Mesenchymal stem cell (in vitro differentiated cells and primary cell): ENCODE results near the gene LST1.

ENCODE experiments used
- DNase-seq: peaks from one replicate; pipeline ENCODE4 v3.0.0-alpha.2; 2013
- H2AFZ ChIP-seq: one replicate; pipeline ENCODE4 v1.6.1; 2013; ENCODE audit warnings: low read depth, mild to moderate bottlenecking, control low read depth, inconsistent platforms, low read length, moderate library complexity
- H2AK5ac ChIP-seq: 2 replicates; pipeline ENCODE4 v1.6.1; 2013; ENCODE audit warnings: low read length, moderate library complexity, mild to moderate bottlenecking, inconsistent platforms; ENCODE audit not compliant: severe bottlenecking
- H2BK120ac ChIP-seq: one replicate; pipeline ENCODE4 v1.6.1; 2013; ENCODE audit warnings: low read depth, mild to moderate bottlenecking, inconsistent platforms, low read length, moderate library complexity
- H2BK12ac ChIP-seq, 2 experiments: one replicate each; pipeline ENCODE4 v1.6.1; 2013; ENCODE audit warnings: inconsistent platforms in 2 of 2, low read length in 2 of 2, mild to moderate bottlenecking in 2 of 2, moderate library complexity in 2 of 2, control low read depth in 1 of 2
- H2BK15ac ChIP-seq: one replicate; pipeline ENCODE4 v1.6.1; 2013; ENCODE audit warnings: mild to moderate bottlenecking, low read depth, inconsistent platforms; ENCODE audit not compliant: poor library complexity, severe bottlenecking
- H2BK5ac ChIP-seq: 2 replicates; pipeline ENCODE4 v1.6.1; 2013; ENCODE audit warnings: low read depth, mild to moderate bottlenecking, low read length, control low read depth, inconsistent platforms; ENCODE audit not compliant: poor library complexity, severe bottlenecking
- H3K14ac ChIP-seq, 2 experiments: one replicate each; pipeline ENCODE4 v1.6.1; 2013; ENCODE audit warnings: inconsistent platforms in 2 of 2, low read length in 2 of 2, control low read depth in 1 of 2, mild to moderate bottlenecking in 1 of 2, moderate library complexity in 1 of 2
- H3K18ac ChIP-seq, 2 experiments: one replicate each; pipeline ENCODE4 v1.6.1; 2013; ENCODE audit warnings: inconsistent platforms in 2 of 2, low read length in 2 of 2, control low read depth in 1 of 2, low read depth in 1 of 2, mild to moderate bottlenecking in 1 of 2
- H3K23ac ChIP-seq, 2 experiments: one replicate each; pipeline ENCODE4 v1.6.1; 2013; ENCODE audit warnings: inconsistent platforms in 2 of 2, low read length in 2 of 2, mild to moderate bottlenecking in 2 of 2, moderate library complexity in 2 of 2, control low read depth in 1 of 2
- H3K27ac ChIP-seq: 2 replicates; pipeline ENCODE4 v1.5.1; 2013; ENCODE audit warnings: mild to moderate bottlenecking, moderate library complexity, low read length, control low read depth, inconsistent platforms; ENCODE audit not compliant: poor library complexity, severe bottlenecking
- H3K27me3 ChIP-seq, 2 experiments: 2 replicates each; pipeline versions ENCODE4 v1.6.1 to v1.7.0; 2013; ENCODE audit warnings: low read length in 2 of 2, mild to moderate bottlenecking in 2 of 2, moderate library complexity in 2 of 2, control low read depth in 1 of 2, inconsistent platforms in 1 of 2; ENCODE audit not compliant: control insufficient read depth in 1 of 2, insufficient read depth in 1 of 2
- H3K36me3 ChIP-seq, 2 experiments: 2 replicates each; pipeline versions ENCODE4 v1.6.1 to v1.7.0; 2013; ENCODE audit warnings: low read length in 2 of 2, control low read depth in 1 of 2, inconsistent platforms in 1 of 2, low read depth in 1 of 2, mild to moderate bottlenecking in 1 of 2; ENCODE audit not compliant: insufficient read depth in 2 of 2, control insufficient read depth in 1 of 2
- H3K4ac ChIP-seq, 2 experiments: one replicate each; pipeline ENCODE4 v1.6.1; 2013; ENCODE audit warnings: inconsistent platforms in 2 of 2, low read length in 2 of 2, mild to moderate bottlenecking in 2 of 2, moderate library complexity in 2 of 2, control low read depth in 1 of 2, low read depth in 1 of 2
- H3K4me1 ChIP-seq: 2 replicates; pipeline ENCODE4 v1.6.1; 2013; ENCODE audit warnings: low read depth, low read length, control low read depth; ENCODE audit not compliant: control insufficient read depth, insufficient read depth
- H3K4me2 ChIP-seq: 2 replicates; pipeline ENCODE4 v1.6.1; 2013; ENCODE audit warnings: low read length, mild to moderate bottlenecking, inconsistent platforms; ENCODE audit not compliant: poor library complexity, severe bottlenecking
- H3K4me3 ChIP-seq, 2 experiments: 2 replicates each; pipeline versions ENCODE4 v1.5.1 to v1.7.0; 2013; ENCODE audit warnings: low read length in 2 of 2, mild to moderate bottlenecking in 2 of 2, control low read depth in 1 of 2, low read depth in 1 of 2; ENCODE audit not compliant: insufficient read depth in 1 of 2
- H3K79me1 ChIP-seq: replicated peaks from 2 replicates; pipeline ENCODE4 v1.6.1; 2013; ENCODE audit warnings: mild to moderate bottlenecking, control low read depth, low read length, inconsistent platforms; ENCODE audit not compliant: poor library complexity, severe bottlenecking
- H3K9ac ChIP-seq: 2 replicates; pipeline ENCODE4 v1.7.0; 2013; ENCODE audit warnings: mild to moderate bottlenecking, low read length, moderate library complexity
- H3K9me3 ChIP-seq: 2 replicates; pipeline ENCODE4 v1.7.0; 2013; ENCODE audit warnings: mild to moderate bottlenecking, low read length; ENCODE audit not compliant: control insufficient read depth
- H4K8ac ChIP-seq: one replicate; pipeline ENCODE4 v1.6.1; 2013; ENCODE audit warnings: inconsistent platforms, mild to moderate bottlenecking, low read length, moderate library complexity
- H4K91ac ChIP-seq: one replicate; pipeline ENCODE4 v1.6.1; 2013; ENCODE audit warnings: mild to moderate bottlenecking, low read length, inconsistent platforms
- WGBS: methylation state at CpG from one replicate; pipeline ENCODE4 v1.1.7; 2013; ENCODE audit warnings: mixed read lengths; 5-methylcytosine and 5-hydroxymethylcytosine counted together

The LST1 gene

DNA sequence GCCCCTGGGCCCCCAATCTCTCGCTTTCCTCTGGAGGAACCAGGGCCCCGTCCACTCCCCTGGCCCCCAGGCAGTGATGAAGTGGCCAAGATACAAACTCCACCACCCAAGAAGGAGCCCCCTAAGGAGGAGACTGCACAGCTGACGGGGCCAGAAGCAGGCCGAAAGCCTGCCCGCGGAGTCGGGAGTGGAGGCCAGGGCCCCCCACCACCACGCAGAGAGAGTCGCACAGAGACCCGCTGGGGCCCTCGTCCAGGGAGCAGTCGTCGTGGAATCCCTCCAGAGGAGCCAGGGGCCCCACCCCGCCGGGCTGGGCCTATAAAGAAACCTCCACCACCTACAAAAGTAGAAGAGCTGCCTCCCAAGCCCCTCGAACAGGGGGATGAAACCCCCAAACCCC lies 45.1 kb downstream of the LST1 start:
- Histone ChIP-seq H3K9me3 (no peaks in the 10 kb centered on the region), H3K79me1 (peaks cover 21% of the 10 kb centered on the region), H3K36me3 (peaks cover 96 to 100% of the 10 kb centered on the region in 2 experiments), H3K18ac (no peak overlapping the region), H3K4me2 (no peak overlapping the region), H3K27ac (no peak overlapping the region), H3K14ac (no peak overlapping the region), H2BK5ac (no peak overlapping the region), H2BK120ac (no peak overlapping the region), H3K9ac (no peak overlapping the region), H3K23ac (no peak overlapping the region), H3K4ac (no peak overlapping the region), H4K8ac (no peak overlapping the region), H3K4me3 (no peak overlapping the region), H2BK12ac (no peak overlapping the region), H2AK5ac (no peak overlapping the region), H3K27me3 (no peaks in the 10 kb centered on the region), H3K4me1 (no peaks in the 10 kb centered on the region), H4K91ac (no peak overlapping the region), H2BK15ac (no peak overlapping the region), H2AFZ (no peak overlapping the region)
- 96% methylated on average over 16 of the region's 16 CpGs for WGBS
- no peak for DNase-seq

- Histone ChIP-seq H3K4ac (no peak overlapping the region), H2BK120ac (no peak overlapping the region), H2AFZ (no peak overlapping the region), H2BK15ac (no peak overlapping the region), H2AK5ac (no peak overlapping the region), H2BK5ac (no peak overlapping the region), H3K36me3 (peaks cover 97 to 100% of the 10 kb centered on the region in 2 experiments), H3K4me2 (no peak overlapping the region), H3K27me3 (no peaks in the 10 kb centered on the region), H3K4me1 (no peaks in the 10 kb centered on the region), H3K79me1 (peaks cover 21% of the 10 kb centered on the region), H4K8ac (no peak overlapping the region), H3K23ac (no peak overlapping the region), H3K9me3 (no peaks in the 10 kb centered on the region), H3K18ac (no peak overlapping the region), H4K91ac (no peak overlapping the region), H3K4me3 (no peak overlapping the region), H3K14ac (no peak overlapping the region), H2BK12ac (no peak overlapping the region), H3K9ac (no peak overlapping the region), H3K27ac (no peak overlapping the region)
- WGBS = 98% methylated on average over 31 of the region's 32 CpGs
- no peak for DNase-seq
These were observed 45.7 kb downstream of the LST1 start for GRCh38 chr6:31631681-31632278.

DNA sequence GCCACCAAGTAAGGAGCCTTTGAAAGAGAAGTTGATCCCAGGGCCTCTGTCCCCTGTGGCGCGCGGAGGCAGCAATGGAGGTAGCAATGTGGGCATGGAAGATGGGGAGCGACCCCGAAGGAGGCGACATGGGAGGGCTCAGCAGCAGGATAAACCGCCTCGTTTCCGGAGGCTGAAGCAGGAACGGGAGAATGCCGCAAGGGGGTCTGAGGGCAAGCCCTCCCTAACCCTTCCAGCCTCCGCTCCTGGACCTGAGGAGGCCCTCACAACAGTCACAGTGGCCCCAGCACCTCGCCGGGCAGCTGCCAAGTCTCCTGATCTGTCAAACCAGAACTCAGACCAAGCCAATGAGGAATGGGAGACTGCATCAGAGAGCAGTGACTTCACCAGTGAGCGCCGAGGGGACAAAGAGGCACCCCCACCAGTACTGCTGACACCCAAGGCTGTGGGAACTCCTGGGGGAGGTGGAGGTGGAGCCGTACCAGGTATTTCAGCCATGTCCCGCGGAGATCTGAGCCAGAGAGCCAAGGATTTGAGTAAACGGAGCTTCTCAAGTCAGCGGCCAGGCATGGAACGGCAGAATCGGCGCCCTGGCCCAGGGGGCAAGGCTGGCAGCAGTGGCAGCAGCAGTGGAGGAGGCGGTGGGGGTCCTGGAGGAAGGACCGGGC lies 46.3 kb downstream of the LST1 start:
- Histone ChIP-seq H3K4me2 (no peak overlapping the region), H3K27ac (no peak overlapping the region), H3K79me1 (peaks cover 23% of the 10 kb centered on the region), H3K36me3 (peaks cover 98 to 99% of the 10 kb centered on the region in 2 experiments), H2AFZ (no peak overlapping the region), H4K8ac (peak overlapping the region; percentile 87), H3K4me1 (peaks cover 1% of the 10 kb centered on the region), H3K14ac (no peak overlapping the region), H2BK15ac (no peak overlapping the region), H3K9me3 (no peaks in the 10 kb centered on the region), H2BK12ac (no peak overlapping the region), H3K23ac (no peak overlapping the region), H3K27me3 (no peaks in the 10 kb centered on the region), H3K18ac (no peak overlapping the region), H2BK120ac (no peak overlapping the region), H4K91ac (peak overlapping the region; percentile 62), H2AK5ac (no peak overlapping the region), H3K4me3 (no peak overlapping the region), H3K9ac (peak overlapping the region; percentile 60), H2BK5ac (no peak overlapping the region), H3K4ac (no peak overlapping the region)
- no peak for DNase-seq
- WGBS = 95% methylated on average over 26 of the region's 26 CpGs

GRCh38 chr6:31633447-31633846 lies 47.4 kb downstream of the LST1 start:
- WGBS = 97% methylated on average over 7 of the region's 7 CpGs
- Histone ChIP-seq H3K4me3 (no peak overlapping the region), H3K18ac (no peak overlapping the region), H3K14ac (no peak overlapping the region), H3K36me3 (peaks cover 92 to 98% of the 10 kb centered on the region in 2 experiments), H3K27ac (no peak overlapping the region), H2AK5ac (no peak overlapping the region), H3K27me3 (no peaks in the 10 kb centered on the region), H3K4me1 (peaks cover 1% of the 10 kb centered on the region), H4K91ac (no peak overlapping the region), H3K79me1 (peaks cover 21% of the 10 kb centered on the region), H2BK12ac (no peak overlapping the region), H3K4me2 (no peak overlapping the region), H3K9me3 (no peaks in the 10 kb centered on the region), H2BK120ac (no peak overlapping the region), H3K4ac (no peak overlapping the region), H4K8ac (no peak overlapping the region), H2AFZ (no peak overlapping the region), H3K23ac (no peak overlapping the region), H3K9ac (peak overlapping the region; percentile 60), H2BK15ac (no peak overlapping the region), H2BK5ac (no peak overlapping the region)
- DNase-seq = no peak
